ENCODE results near the gene AACS. TPM values are rescaled to one million over a fixed set of nuclear protein-coding genes. Genes with fewer than 3 reads are reported as not detected.
"Not testable (repeated sequence)": the region's sequence is repeated elsewhere in the genome, so short reads cannot be mapped to it uniquely, and the experiment has no call there.

AACS gene
- total RNA-seq, 8 experiments from 2014 or later: 12.0 to 38.3 (median 15.8) TPM

GRCh38 chr12:125099409-125099782 is 34.2 kb downstream of the AACS start:
- 90 to 100% (median 100%) methylated on average over 1 to 7 of the region's 7 CpGs; no CpG with 5 or more reads in 1 of the 10 experiments for WGBS, 10 experiments
- in situ Hi-C loops (cut with MboI; ENCODE audit: low pct_unique_long_range_greater_than_20kb in 2 of 9, low sequenced_read_pairs in 9 of 9, unreplicated experiment in 9 of 9): no loop called here
- H3K27ac ChIP-seq: no peak overlapping the region
- no peak overlapping the region for H3K4me3 ChIP-seq
- ATAC-seq (replicated peaks in 6 of 8): no peak
- no peaks in the 10 kb centered on the region for H3K4me1 ChIP-seq (replicated peaks in 1 of 2)

- no peak overlapping the region for H3K27ac ChIP-seq
- H3K4me1 ChIP-seq (replicated peaks in 1 of 2): peaks cover 7% of the 10 kb centered on the region in 2 donors
- H3K4me3 ChIP-seq: no peak overlapping the region
- in situ Hi-C loops (cut with MboI; ENCODE audit: low pct_unique_long_range_greater_than_20kb in 2 of 9, low sequenced_read_pairs in 9 of 9, unreplicated experiment in 9 of 9): no loop called here
- WGBS, 10 experiments: 62 to 100% (median 86%) methylated on average over 1 to 6 of the region's 9 CpGs; no CpG with 5 or more reads in 3 of the 10 experiments
- ATAC-seq (replicated peaks in 6 of 8): peak in 3 of 8 experiments; percentile 88 to 95 (median 91)
Measured at GRCh38 chr12:125100551-125101434, 35.6 kb downstream of the AACS start.

- ATAC-seq (replicated peaks in 6 of 8): no peak
- in situ Hi-C loops (cut with MboI; ENCODE audit: low pct_unique_long_range_greater_than_20kb in 2 of 9, low sequenced_read_pairs in 9 of 9, unreplicated experiment in 9 of 9): no loop called here
Measured at GRCh38 chr12:125104982-125105381, 39.7 kb downstream of the AACS start.

GRCh38 chr12:125105600-125105999 is 40.4 kb downstream of the AACS start:
- Histone ChIP-seq H3K4me1 (replicated peaks in 1 of 2) (peaks cover 8 to 13% of the 10 kb centered on the region in 2 donors), H3K4me3 (no peak overlapping the region), H3K27ac (no peak overlapping the region)
- in situ Hi-C loops (cut with MboI; ENCODE audit: low pct_unique_long_range_greater_than_20kb in 2 of 9, low sequenced_read_pairs in 9 of 9, unreplicated experiment in 9 of 9): no loop called here
- ATAC-seq (replicated peaks in 6 of 8): no peak
- 31 to 100% (median 66%) methylated on average over 1 to 6 of the region's 6 CpGs; no CpG with 5 or more reads in 2 of the 10 experiments for WGBS, 10 experiments

More at GRCh38 chr12:125104982-125105381, 39.7 kb downstream of the AACS start:
- Histone ChIP-seq H3K27ac (no peak overlapping the region), H3K4me3 (no peak overlapping the region), H3K4me1 (replicated peaks in 1 of 2) (peaks cover 8 to 13% of the 10 kb centered on the region in 2 donors)
- 20 to 100% (median 85%) methylated on average over 1 to 6 of the region's 10 CpGs; no CpG with 5 or more reads in 4 of the 10 experiments for WGBS, 10 experiments

GRCh38 chr12:125110641-125111360 is 45.6 kb downstream of the AACS start:
- ATAC-seq (replicated peaks in 6 of 8): no peak
- peaks cover 2 to 5% of the 10 kb centered on the region in 2 donors for H3K4me1 ChIP-seq (replicated peaks in 1 of 2)
- no peak overlapping the region for H3K27ac ChIP-seq
- in situ Hi-C loops (cut with MboI; ENCODE audit: low pct_unique_long_range_greater_than_20kb in 2 of 9, low sequenced_read_pairs in 9 of 9, unreplicated experiment in 9 of 9): no loop called here
- no peak overlapping the region for H3K4me3 ChIP-seq
- 50 to 100% (median 83%) methylated on average over 1 to 5 of the region's 14 CpGs; no CpG with 5 or more reads in 1 of the 10 experiments for WGBS, 10 experiments

DNA sequence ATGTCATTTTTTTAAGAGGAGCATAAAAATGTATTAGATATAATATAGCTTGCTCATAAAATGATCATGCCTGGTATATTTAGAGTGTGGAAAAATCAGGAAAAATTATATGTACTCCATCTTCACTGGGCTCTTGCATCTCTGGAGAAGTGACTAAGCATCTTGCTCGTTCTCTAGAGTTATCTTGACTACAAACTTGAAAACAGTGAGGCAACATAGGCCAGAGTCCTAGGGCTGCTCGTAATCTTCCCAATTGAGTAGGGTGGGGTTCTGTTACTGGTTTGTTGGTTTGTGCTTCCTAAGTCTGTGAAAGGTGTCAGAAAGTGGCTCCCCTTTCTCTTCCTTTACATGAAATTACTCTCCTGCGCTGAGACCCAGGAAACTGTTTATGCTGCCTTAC is 46.2 kb downstream of the AACS start:
- no peak overlapping the region for H3K4me3 ChIP-seq
- WGBS, 10 experiments: 76 to 100% (median 90%) methylated on average over 1 to 3 of the region's 3 CpGs; no CpG with 5 or more reads in 2 of the 10 experiments
- ATAC-seq (replicated peaks in 6 of 8): peak in 1 of 8 experiments; percentile 39
- H3K4me1 ChIP-seq (replicated peaks in 1 of 2): peaks cover 0 to 4% of the 10 kb centered on the region in 2 donors
- no peak overlapping the region for H3K27ac ChIP-seq
- in situ Hi-C loops (cut with MboI; ENCODE audit: low pct_unique_long_range_greater_than_20kb in 2 of 9, low sequenced_read_pairs in 9 of 9, unreplicated experiment in 9 of 9): no loop called here

GRCh38 chr12:125112614-125113013 is 47.4 kb downstream of the AACS start:
- WGBS, 10 experiments: 60 to 100% (median 88%) methylated on average over 1 to 3 of the region's 6 CpGs; no CpG with 5 or more reads in 2 of the 10 experiments
- in situ Hi-C loops (cut with MboI; ENCODE audit: low pct_unique_long_range_greater_than_20kb in 2 of 9, low sequenced_read_pairs in 9 of 9, unreplicated experiment in 9 of 9): not testable (repeated sequence)

GRCh38 chr12:125113263-125113662 is 48.0 kb downstream of the AACS start:
- WGBS, 10 experiments: 90 to 100% (median 94%) methylated on average over 1 to 6 of the region's 8 CpGs; no CpG with 5 or more reads in 3 of the 10 experiments
- no peak for ATAC-seq (replicated peaks in 6 of 8)
- H3K4me1 ChIP-seq (replicated peaks in 1 of 2): peaks cover 0 to 4% of the 10 kb centered on the region in 2 donors

More at GRCh38 chr12:125112614-125113013, 47.4 kb downstream of the AACS start:
- not testable (repeated sequence) for H3K4me3 ChIP-seq; H3K4me1 ChIP-seq (replicated peaks in 1 of 2); ATAC-seq (replicated peaks in 6 of 8); H3K27ac ChIP-seq

GRCh38 chr12:125113789-125114188 is 48.6 kb downstream of the AACS start:
- 88 to 100% methylated on average over 1 to 4 of the region's 9 CpGs; no CpG with 5 or more reads in 8 of the 10 experiments for WGBS, 10 experiments
- Histone ChIP-seq H3K27ac (no peak overlapping the region), H3K4me1 (replicated peaks in 1 of 2) (peaks cover 0 to 4% of the 10 kb centered on the region in 2 donors), H3K4me3 (no peak overlapping the region)
- in situ Hi-C loops (cut with MboI; ENCODE audit: low pct_unique_long_range_greater_than_20kb in 2 of 9, low sequenced_read_pairs in 9 of 9, unreplicated experiment in 9 of 9): no loop called here
- ATAC-seq (replicated peaks in 6 of 8): no peak

More at GRCh38 chr12:125113263-125113662, 48.0 kb downstream of the AACS start:
- Histone ChIP-seq H3K4me3 (no peak overlapping the region), H3K27ac (no peak overlapping the region)
- in situ Hi-C loops (cut with MboI; ENCODE audit: low pct_unique_long_range_greater_than_20kb in 2 of 9, low sequenced_read_pairs in 9 of 9, unreplicated experiment in 9 of 9): no loop called here

DNA sequence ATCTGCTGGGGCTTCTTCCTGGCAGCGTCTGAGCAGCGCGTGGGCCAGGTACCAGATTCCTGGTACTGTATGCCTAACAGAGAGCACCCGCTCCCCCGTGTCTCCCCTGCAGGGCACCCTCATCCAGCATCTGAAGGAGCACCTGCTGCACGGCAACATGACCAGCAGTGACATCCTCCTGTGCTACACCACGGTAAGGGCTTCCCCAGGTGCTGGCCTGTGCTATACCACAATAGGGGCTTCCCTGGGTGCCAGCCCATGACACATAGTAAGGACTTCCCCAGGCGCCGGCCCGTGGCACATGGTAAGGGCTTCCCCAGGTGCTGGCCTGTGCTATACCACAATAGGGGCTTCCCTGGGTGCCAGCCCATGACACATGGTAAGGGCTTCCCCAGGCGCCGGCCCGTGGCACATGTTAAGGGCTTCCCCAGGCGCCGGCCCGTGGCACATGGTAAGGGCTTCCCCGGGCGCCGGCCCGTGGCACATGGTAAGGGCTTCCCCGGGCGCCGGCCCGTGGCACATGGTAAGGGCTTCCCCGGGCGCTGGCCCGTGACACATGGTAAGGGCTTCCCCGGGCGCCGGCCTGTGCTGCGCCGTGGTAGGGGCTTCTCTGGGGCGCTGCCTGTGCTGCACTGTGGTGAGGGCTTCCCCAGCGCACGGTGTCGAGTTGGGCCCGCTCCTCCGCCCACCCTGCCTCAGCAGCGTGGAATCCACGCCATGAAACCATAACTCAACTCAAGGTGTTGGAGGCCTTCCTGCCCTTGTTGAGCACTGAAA is 49.3 kb downstream of the AACS start:
- Histone ChIP-seq H3K4me1 (replicated peaks in 1 of 2) (peaks cover 0 to 4% of the 10 kb centered on the region in 2 donors), H3K27ac (no peak overlapping the region), H3K4me3 (no peak overlapping the region)
- in situ Hi-C loops (cut with MboI; ENCODE audit: low pct_unique_long_range_greater_than_20kb in 2 of 9, low sequenced_read_pairs in 9 of 9, unreplicated experiment in 9 of 9): no loop called here
- WGBS, 10 experiments: 95 to 100% (median 98%) methylated on average over 3 to 13 of the region's 40 CpGs; no CpG with 5 or more reads in 6 of the 10 experiments
- ATAC-seq (replicated peaks in 6 of 8): no peak

DNA sequence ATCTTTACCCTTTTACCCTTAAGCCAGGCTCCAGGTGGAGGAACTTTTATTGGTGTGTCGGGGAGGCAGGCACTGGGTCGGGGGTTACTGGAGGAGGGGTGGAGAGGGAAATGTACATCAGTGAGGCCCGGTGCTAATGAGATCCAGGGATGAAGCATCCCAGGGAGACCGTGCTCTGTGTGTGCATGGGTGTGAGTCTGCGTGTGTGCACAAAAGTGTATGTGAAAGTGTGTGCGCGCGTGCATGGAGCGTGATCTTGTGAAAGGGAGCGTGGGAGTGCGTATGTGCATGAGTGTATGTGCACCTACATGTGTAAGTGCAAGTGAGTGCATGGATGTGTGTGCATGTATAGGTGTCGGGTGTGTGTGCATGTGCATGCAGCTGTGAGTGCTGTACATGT is 55.3 kb downstream of the AACS start:
- no peak overlapping the region for H3K27ac ChIP-seq
- H3K4me1 ChIP-seq (replicated peaks in 1 of 2): peaks cover 0 to 4% of the 10 kb centered on the region in 2 donors
- in situ Hi-C loops (cut with MboI; ENCODE audit: low pct_unique_long_range_greater_than_20kb in 2 of 9, low sequenced_read_pairs in 9 of 9, unreplicated experiment in 9 of 9): no loop called here
- ATAC-seq (replicated peaks in 6 of 8): no peak
- H3K4me3 ChIP-seq: no peak overlapping the region
- WGBS, 10 experiments: 60 to 96% (median 91%) methylated on average over 2 to 5 of the region's 12 CpGs; no CpG with 5 or more reads in 6 of the 10 experiments

GRCh38 chr12:125121106-125121505 is 55.9 kb downstream of the AACS start:
- no peak overlapping the region for H3K4me3 ChIP-seq
- in situ Hi-C loops (cut with MboI; ENCODE audit: low pct_unique_long_range_greater_than_20kb in 2 of 9, low sequenced_read_pairs in 9 of 9, unreplicated experiment in 9 of 9): no loop called here
- peaks cover 0 to under 1% of the 10 kb centered on the region in 2 donors for H3K4me1 ChIP-seq (replicated peaks in 1 of 2)
- no peak overlapping the region for H3K27ac ChIP-seq
- no peak for ATAC-seq (replicated peaks in 6 of 8)
- 90 to 96% (median 92%) methylated on average over 2 to 8 of the region's 14 CpGs; no CpG with 5 or more reads in 7 of the 10 experiments for WGBS, 10 experiments

All from motor neuron (in vitro differentiated cells).